ENCODE data around the gene NIN.

DNA sequence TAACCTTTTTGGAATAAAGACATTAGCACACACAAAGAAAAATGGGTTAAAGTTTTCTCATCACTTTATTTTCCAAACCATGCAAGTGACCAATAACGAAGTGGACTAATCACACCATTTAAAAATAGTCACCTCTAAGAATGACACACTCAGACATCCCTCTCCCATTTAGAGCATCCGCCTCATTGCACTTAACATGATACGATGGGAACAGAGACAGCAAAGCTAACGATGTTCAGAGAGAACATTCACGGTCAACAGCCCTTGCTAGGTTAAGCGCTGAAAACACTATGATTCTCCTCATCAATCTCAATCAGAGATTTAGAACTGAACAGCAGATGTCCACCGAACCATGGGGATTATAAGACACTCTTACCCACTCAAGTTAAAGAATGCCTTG lies 35.8 kb downstream of the NIN start:
- no peak for TF ChIP-seq POLR2AphosphoS5 (IDR thresholded peaks at IDR 0.05; ENCODE audit: low read depth, low read length)
- TF ChIP-seq, protein P1, sequence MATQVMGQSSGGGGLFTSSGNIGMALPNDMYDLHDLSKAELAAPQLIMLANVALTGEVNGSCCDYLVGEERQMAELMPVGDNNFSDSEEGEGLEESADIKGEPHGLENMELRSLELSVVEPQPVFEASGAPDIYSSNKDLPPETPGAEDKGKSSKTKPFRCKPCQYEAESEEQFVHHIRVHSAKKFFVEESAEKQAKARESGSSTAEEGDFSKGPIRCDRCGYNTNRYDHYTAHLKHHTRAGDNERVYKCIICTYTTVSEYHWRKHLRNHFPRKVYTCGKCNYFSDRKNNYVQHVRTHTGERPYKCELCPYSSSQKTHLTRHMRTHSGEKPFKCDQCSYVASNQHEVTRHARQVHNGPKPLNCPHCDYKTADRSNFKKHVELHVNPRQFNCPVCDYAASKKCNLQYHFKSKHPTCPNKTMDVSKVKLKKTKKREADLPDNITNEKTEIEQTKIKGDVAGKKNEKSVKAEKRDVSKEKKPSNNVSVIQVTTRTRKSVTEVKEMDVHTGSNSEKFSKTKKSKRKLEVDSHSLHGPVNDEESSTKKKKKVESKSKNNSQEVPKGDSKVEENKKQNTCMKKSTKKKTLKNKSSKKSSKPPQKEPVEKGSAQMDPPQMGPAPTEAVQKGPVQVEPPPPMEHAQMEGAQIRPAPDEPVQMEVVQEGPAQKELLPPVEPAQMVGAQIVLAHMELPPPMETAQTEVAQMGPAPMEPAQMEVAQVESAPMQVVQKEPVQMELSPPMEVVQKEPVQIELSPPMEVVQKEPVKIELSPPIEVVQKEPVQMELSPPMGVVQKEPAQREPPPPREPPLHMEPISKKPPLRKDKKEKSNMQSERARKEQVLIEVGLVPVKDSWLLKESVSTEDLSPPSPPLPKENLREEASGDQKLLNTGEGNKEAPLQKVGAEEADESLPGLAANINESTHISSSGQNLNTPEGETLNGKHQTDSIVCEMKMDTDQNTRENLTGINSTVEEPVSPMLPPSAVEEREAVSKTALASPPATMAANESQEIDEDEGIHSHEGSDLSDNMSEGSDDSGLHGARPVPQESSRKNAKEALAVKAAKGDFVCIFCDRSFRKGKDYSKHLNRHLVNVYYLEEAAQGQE (IDR thresholded peaks at IDR 0.05; ENCODE audit: insufficient read depth in 1 of 2, low read depth in 2 of 2, low read length in 2 of 2) = no peak
- no peak for TF ChIP-seq TAF1 (IDR thresholded peaks at IDR 0.05; ENCODE audit: borderline replicate concordance, insufficient read depth, low read length)
- TF ChIP-seq SIN3A (IDR thresholded peaks at IDR 0.05; ENCODE audit: borderline replicate concordance, insufficient read depth, low read length) = no peak
- no peak for TF ChIP-seq FOXP2 (optimal IDR thresholded peaks at IDR 0.05; ENCODE audit: borderline replicate concordance, extremely low read depth, extremely low read length, insufficient read depth)

Measured in PFSK-1 (cell line).